D341Med (cell line): ENCODE measurements around the gene ADCY3.
"Not testable (repeated sequence)": the region's sequence is repeated elsewhere in the genome, so short reads cannot be mapped to it uniquely, and the experiment has no call there.

Experiments used
- DNase-seq: peaks from one replicate; pipeline ENCODE4 v3.0.0; 2012; ENCODE audit warnings: low spot score

ADCY3 gene

GRCh38 chr2:24844023-24844685 is 75.9 kb downstream of the ADCY3 start:
- no peak for DNase-seq

DNA sequence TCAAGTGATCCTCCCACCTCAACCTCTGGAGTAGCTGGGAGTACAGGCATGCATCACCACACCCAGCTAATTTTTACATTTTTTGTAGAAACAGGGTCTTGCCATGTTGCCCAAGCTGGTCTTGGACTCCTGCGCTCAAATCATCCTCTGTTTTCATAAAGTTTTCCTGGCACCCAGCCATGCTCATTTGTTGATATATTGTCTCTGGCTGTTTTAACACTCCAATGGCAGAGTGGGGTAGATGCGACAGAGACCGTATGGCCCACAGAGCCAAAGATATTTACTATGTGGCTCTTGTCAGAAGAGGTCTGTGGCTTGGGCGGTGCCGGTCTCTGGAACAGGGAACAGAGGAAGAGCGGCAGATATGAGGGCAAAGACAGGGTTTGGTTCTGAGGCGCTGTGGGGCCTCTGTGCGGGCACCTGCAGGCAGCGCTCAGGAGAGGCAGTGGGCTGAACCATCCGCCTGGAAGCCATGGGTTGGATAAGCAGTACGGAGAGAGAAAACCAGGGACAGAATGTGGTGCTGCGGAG is 76.6 kb downstream of the ADCY3 start:
- DNase-seq = no peak

- DNase-seq = no peak
These were observed 77.7 kb downstream of the ADCY3 start for GRCh38 chr2:24842081-24843050.

GRCh38 chr2:24840962-24841945 is 78.8 kb downstream of the ADCY3 start:
- DNase-seq = no peak

DNA sequence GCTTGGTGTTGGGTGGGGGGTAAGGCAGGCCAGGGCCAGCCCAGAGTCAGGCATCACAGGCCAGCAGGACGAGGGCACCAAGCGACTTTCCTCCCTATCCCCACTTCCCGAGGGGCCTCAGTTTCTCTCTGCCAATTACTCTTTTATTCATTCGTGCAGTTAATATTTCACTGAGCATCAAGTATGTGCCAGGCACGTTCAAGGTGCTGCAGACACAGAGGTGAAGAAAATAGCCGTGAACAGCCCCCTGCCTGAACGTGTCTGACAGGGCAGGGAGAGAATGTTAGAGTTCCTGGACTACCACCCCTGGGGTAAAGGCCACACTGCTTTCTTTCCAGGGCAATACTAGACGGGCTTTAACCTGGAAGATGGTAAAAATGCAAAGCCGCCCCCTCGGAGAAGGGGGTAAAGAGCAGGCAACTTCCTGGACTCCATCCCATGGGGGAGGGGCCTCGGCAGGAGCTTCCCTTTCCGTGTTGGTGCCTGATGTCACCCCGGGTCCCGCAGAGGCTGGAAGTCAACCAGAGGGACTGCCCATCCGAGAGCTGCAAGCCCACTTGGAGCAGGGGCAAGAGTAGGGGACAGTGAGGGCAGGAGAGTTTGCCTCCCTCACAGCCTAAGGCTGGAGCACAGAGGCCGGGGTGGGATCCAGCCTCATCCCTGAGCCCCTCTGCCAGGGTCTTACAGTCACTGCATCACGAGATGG is 79.7 kb downstream of the ADCY3 start:
- no peak for DNase-seq

GRCh38 chr2:24839729-24840128 is 80.3 kb downstream of the ADCY3 start:
- DNase-seq = no peak

DNA sequence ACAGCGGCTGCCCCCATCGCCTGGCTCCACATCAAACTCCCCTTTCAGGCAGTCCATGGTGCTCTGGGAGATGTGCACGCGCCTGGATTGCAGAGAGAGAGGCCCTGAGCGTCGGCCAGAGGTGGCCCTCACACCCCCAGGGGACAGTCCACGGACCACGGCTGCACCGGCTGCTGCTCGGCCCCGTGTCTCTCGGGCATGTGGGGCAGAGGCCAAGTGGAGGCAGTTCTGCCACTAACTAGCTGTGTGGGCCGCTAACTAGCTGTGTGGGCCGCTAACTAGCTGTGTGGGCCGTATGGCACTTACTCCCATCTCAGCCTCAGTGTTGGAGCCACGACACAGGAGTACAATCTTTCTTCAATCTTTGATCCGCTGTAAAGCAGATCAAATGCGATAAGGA is 81.5 kb downstream of the ADCY3 start:
- DNase-seq = no peak

GRCh38 chr2:24837996-24838513 is 82.0 kb downstream of the ADCY3 start:
- no peak for DNase-seq

- DNase-seq = no peak
These were observed 83.3 kb downstream of the ADCY3 start for GRCh38 chr2:24836706-24837105.

DNA sequence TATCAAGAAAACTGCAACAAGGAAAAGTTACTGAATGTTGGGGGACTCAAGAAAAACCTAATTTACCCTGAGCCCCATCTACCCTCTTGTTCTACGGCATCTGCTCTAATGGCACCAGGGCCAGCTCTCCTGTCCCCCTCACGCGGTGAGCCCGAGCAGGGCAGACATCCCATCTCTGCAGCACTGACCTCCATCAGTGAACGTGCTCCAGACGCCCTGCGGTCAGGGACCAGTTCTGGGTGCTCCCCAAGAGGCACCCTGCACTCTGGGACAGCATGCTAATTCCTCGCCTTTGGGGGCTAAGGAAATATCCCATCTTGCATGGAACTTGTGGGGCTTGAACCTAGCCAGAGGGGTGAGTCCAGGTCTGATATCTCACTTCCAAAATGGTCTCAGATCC is 83.8 kb downstream of the ADCY3 start:
- DNase-seq = no peak

GRCh38 chr2:24835411-24835810 is 84.6 kb downstream of the ADCY3 start:
- not testable (repeated sequence) for DNase-seq

DNA sequence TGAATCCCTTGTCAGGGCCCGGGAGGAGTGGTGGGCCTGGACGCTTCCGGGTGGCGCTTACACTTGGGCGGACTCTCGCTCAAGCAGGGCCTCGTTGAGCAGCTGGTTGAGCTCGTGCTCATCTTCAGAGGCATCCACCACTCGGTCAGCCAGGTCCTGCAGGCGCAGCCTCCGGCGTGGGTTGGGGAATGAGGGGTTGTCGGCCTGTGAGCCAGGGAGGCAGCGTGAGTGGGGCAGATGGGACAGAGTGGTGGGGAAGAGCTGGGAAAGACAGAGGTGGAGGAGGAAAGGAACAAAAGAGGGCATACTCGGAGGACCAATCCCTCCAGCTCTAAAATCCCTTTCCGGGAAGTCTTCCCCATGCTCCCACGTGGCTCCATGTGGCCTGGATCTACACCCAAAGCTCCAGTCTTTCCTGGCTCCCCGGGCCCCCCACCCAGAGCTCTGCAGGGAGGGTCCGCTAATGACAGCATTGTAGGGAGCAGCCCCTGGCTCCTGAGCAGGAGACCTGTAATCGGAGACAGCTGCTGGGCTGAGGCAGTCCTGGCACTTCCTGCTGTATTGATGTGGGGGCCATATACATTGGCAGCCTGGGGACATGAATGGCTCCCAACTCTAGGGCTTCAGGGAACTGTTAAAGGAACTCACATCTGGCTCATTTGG is 85.2 kb downstream of the ADCY3 start:
- DNase-seq = no peak

GRCh38 chr2:24833821-24834732 is 86.0 kb downstream of the ADCY3 start:
- DNase-seq = no peak

- no peak for DNase-seq
These were observed 86.9 kb downstream of the ADCY3 start for GRCh38 chr2:24832931-24833701.

DNA sequence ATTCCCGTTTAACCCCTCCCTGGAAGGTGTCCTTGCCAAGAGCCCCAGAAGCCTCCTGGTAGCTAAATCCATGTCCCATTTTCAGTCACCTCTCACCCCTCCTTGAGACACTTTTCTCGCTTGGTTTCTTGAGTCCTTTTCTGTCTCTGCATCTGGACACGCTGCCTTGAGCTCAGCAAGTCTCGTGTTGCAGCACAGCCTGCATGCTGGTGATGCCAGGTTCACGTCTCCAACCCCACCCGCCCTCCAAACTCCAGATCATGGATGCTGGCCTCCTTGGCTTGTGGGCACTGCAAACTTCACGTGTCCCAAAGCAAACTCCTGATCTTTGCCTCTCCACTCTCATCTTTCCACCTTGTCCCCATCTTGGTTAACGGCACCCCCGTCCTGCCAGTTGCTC is 87.5 kb downstream of the ADCY3 start:
- no peak for DNase-seq

DNA sequence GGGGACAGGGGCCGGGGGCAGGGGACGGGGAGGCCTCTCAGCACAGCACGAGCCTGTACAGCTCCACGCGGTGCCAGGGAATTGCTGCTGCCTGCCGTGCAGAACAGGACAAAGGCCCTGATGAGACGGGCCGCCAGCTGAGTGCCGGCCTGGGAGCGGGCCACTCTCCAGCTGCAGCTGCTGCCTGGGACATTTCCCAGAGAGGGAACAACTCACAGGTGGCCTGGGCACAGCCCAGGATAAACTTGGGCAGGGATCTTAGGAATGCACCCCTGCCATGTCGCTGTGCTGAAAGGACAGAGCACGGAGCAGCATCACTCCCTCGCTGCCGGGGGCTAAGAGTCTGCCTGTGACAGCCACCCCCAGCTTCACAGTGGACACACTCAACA is 88.0 kb downstream of the ADCY3 start:
- DNase-seq = no peak

- DNase-seq = no peak
These were observed 88.6 kb downstream of the ADCY3 start for GRCh38 chr2:24831221-24832072.

- no peak for DNase-seq
These were observed 89.3 kb downstream of the ADCY3 start for GRCh38 chr2:24830786-24831185.
